Testis (tissue), 2 donors: ENCODE data around the gene NPR2.

ENCODE experiments used
- CTCF ChIP-seq, 3 experiments: fragments of 450-650 bp in 2 of 3; fragments of 200-600 bp in 1 of 3; sonication (generic) in 1 of 3; IDR thresholded peaks; one replicate each; pipeline ENCODE4 v1.5.1; 2016 to 2019; ENCODE audit warnings: antibody characterized with exemption in 3 of 3, mild to moderate bottlenecking in 2 of 3, moderate library complexity in 1 of 3
- POLR2A ChIP-seq: fragments of 450-650 bp; IDR thresholded peaks from one replicate; pipeline ENCODE4 v1.6.1; 2017; ENCODE audit warnings: antibody characterized with exemption, mild to moderate bottlenecking, moderate library complexity

- no peak for TF ChIP-seq CTCF (IDR thresholded peaks at IDR 0.05)
- TF ChIP-seq POLR2A: no peak
Observed at GRCh38 chr9:35856206-35856605, 64.8 kb downstream of the NPR2 start.
